Activated CD4-positive, alpha-beta memory T cell treated with anti-CD3 and anti-CD28 coated beads, Interleukin-2, amount 10 ng/mL, durations not matched to agents 7 days and 5 days (primary cell): ENCODE measurements around the gene SH3TC1. TPM values are rescaled to one million over a fixed set of nuclear protein-coding genes. Genes with fewer than 3 reads are reported as not detected.
A peak's percentile ranks its signal among the peaks of the same experiment; 100 is the strongest.

Experiments used
- CTCF ChIA-PET: fragments of 350-600 bp; sonication (Branson Sonifier 250); formaldehyde crosslinking; loops from one replicate; lab custom pipeline; 2021; ENCODE audit warnings: antibody characterized with exemption, inconsistent platforms; lab: Charles Lee
- POLR2A ChIA-PET: fragments of 350-600 bp; sonication (Branson Sonifier 250); formaldehyde crosslinking; loops from one replicate; lab custom pipeline; 2021; ENCODE audit warnings: antibody characterized with exemption; lab: Charles Lee
- DNase-seq: peaks from one replicate; pipeline ENCODE4 v3.0.0-alpha.2; 2020
- H3K27ac Mint-ChIP-seq: one replicate; pipeline ENCODE4 v1.8.0; 2021; ENCODE audit warnings: mild to moderate bottlenecking, mixed read lengths
- H3K27me3 Mint-ChIP-seq: one replicate; pipeline ENCODE4 v1.8.0; 2021; ENCODE audit warnings: mixed read lengths
- H3K36me3 Mint-ChIP-seq: one replicate; pipeline ENCODE4 v1.8.0; 2021; ENCODE audit warnings: low read depth, mixed read lengths
- H3K4me1 Mint-ChIP-seq: one replicate; pipeline ENCODE4 v1.8.0; 2021; ENCODE audit warnings: mixed read lengths
- H3K4me3 Mint-ChIP-seq: one replicate; pipeline ENCODE4 v1.8.0; 2021; ENCODE audit warnings: mild to moderate bottlenecking, mixed read lengths
- H3K9me3 Mint-ChIP-seq: one replicate; pipeline ENCODE4 v1.8.0; 2021; ENCODE audit warnings: mixed read lengths
- total RNA-seq, 2 experiments: library from RNA; stranded (reverse); gene quantifications; one replicate each; pipeline ENCODE4 v1.2.3, GENCODE V29; 2021

The SH3TC1 gene
- total RNA-seq, 2 experiments from 2014 or later = 16.8 to 19.5 TPM

GRCh38 chr4:8167815-8168214 is 31.3 kb upstream of the SH3TC1 start:
- H3K36me3 Mint-ChIP-seq = peaks cover 2% of the 10 kb centered on the region
- DNase-seq = no peak
- H3K27ac Mint-ChIP-seq = no peak overlapping the region
- ChIA-PET CTCF (interaction anchor here (1.0 to 1.3 kb wide), 2 partner anchors 9 kb away, joined by 4 to 7 read pairs; partner anchors contain the start of gene ABLIM2), POLR2A (no interaction called here)
- H3K4me3 Mint-ChIP-seq = no peak overlapping the region
- H3K9me3 Mint-ChIP-seq = peaks cover 14% of the 10 kb centered on the region
- H3K4me1 Mint-ChIP-seq = peaks cover 2% of the 10 kb centered on the region
- H3K27me3 Mint-ChIP-seq = peaks cover 2% of the 10 kb centered on the region

GRCh38 chr4:8168232-8168631 is 30.9 kb upstream of the SH3TC1 start:
- H3K36me3 Mint-ChIP-seq = peaks cover 2% of the 10 kb centered on the region
- no peak for DNase-seq
- peaks cover 2% of the 10 kb centered on the region for H3K4me1 Mint-ChIP-seq
- CTCF ChIA-PET = interaction anchor here (1.0 to 1.3 kb wide), 2 partner anchors 8 to 9 kb away, joined by 4 to 7 read pairs; partner anchors contain the start of gene ABLIM2
- peaks cover 2% of the 10 kb centered on the region for H3K27me3 Mint-ChIP-seq
- no peak overlapping the region for H3K27ac Mint-ChIP-seq
- POLR2A ChIA-PET = no interaction called here
- no peak overlapping the region for H3K4me3 Mint-ChIP-seq
- H3K9me3 Mint-ChIP-seq = peaks cover 14% of the 10 kb centered on the region

- POLR2A ChIA-PET = no interaction called here
- H3K36me3 Mint-ChIP-seq = peaks cover 2% of the 10 kb centered on the region
- DNase-seq = no peak
- peaks cover 2% of the 10 kb centered on the region for H3K4me1 Mint-ChIP-seq
- CTCF ChIA-PET = interaction anchor here (1.0 kb wide), 1 partner anchor 10 kb away, joined by 4 read pairs; the partner anchor contains the start of gene ABLIM2
- peaks cover 14% of the 10 kb centered on the region for H3K9me3 Mint-ChIP-seq
- H3K27me3 Mint-ChIP-seq = peaks cover 2% of the 10 kb centered on the region
- H3K4me3 Mint-ChIP-seq = no peak overlapping the region
- no peak overlapping the region for H3K27ac Mint-ChIP-seq
These were observed 30.1 kb upstream of the SH3TC1 start for GRCh38 chr4:8168832-8169598.

GRCh38 chr4:8169763-8170162 is 29.3 kb upstream of the SH3TC1 start:
- Mint-ChIP-seq H3K36me3 (peaks cover 2% of the 10 kb centered on the region), H3K27me3 (peaks cover 2% of the 10 kb centered on the region), H3K9me3 (peaks cover 14% of the 10 kb centered on the region), H3K4me1 (peaks cover 2% of the 10 kb centered on the region), H3K27ac (no peak overlapping the region), H3K4me3 (no peak overlapping the region)
- POLR2A ChIA-PET = no interaction called here
- no peak for DNase-seq
- CTCF ChIA-PET = no interaction called here

GRCh38 chr4:8170341-8170740 is 28.7 kb upstream of the SH3TC1 start:
- peaks cover 2% of the 10 kb centered on the region for H3K4me1 Mint-ChIP-seq
- peaks cover 14% of the 10 kb centered on the region for H3K9me3 Mint-ChIP-seq
- H3K27me3 Mint-ChIP-seq = peaks cover 2% of the 10 kb centered on the region
- ChIA-PET POLR2A (no interaction called here), CTCF (no interaction called here)
- no peak overlapping the region for H3K27ac Mint-ChIP-seq
- no peak for DNase-seq
- peaks cover 2% of the 10 kb centered on the region for H3K36me3 Mint-ChIP-seq
- no peak overlapping the region for H3K4me3 Mint-ChIP-seq

- ChIA-PET POLR2A (no interaction called here), CTCF (interaction anchor here (0.7 kb wide), 1 partner anchor 208 kb away, joined by 3 read pairs; no protein-coding TSS in a partner anchor)
- Mint-ChIP-seq H3K36me3 (peaks cover 2% of the 10 kb centered on the region), H3K4me1 (peaks cover 2% of the 10 kb centered on the region), H3K27me3 (peaks cover 2% of the 10 kb centered on the region), H3K27ac (no peak overlapping the region), H3K9me3 (peaks cover 14% of the 10 kb centered on the region), H3K4me3 (no peak overlapping the region)
- no peak for DNase-seq
These were observed 27.8 kb upstream of the SH3TC1 start for GRCh38 chr4:8171266-8171665.

- Mint-ChIP-seq H3K4me1 (peaks cover 2% of the 10 kb centered on the region), H3K27me3 (peaks cover 2% of the 10 kb centered on the region), H3K4me3 (no peak overlapping the region), H3K9me3 (peaks cover 11% of the 10 kb centered on the region), H3K36me3 (peaks cover 2% of the 10 kb centered on the region), H3K27ac (no peak overlapping the region)
- ChIA-PET CTCF (no interaction called here), POLR2A (no interaction called here)
- peak; percentile 18 for DNase-seq
These were observed 26.8 kb upstream of the SH3TC1 start for GRCh38 chr4:8171984-8172924.

- no peak overlapping the region for H3K4me3 Mint-ChIP-seq
- DNase-seq = no peak
- CTCF ChIA-PET = no interaction called here
These were observed 25.4 kb upstream of the SH3TC1 start for GRCh38 chr4:8173492-8174242.

GRCh38 chr4:8174970-8175369 is 24.1 kb upstream of the SH3TC1 start:
- Mint-ChIP-seq H3K9me3 (no peaks in the 10 kb centered on the region), H3K27ac (no peak overlapping the region), H3K4me1 (peaks cover 2% of the 10 kb centered on the region), H3K36me3 (no peaks in the 10 kb centered on the region), H3K27me3 (peaks cover 2% of the 10 kb centered on the region), H3K4me3 (no peak overlapping the region)
- ChIA-PET POLR2A (no interaction called here), CTCF (no interaction called here)
- no peak for DNase-seq

More at GRCh38 chr4:8173492-8174242, 25.4 kb upstream of the SH3TC1 start:
- POLR2A ChIA-PET = no interaction called here
- H3K36me3 Mint-ChIP-seq = no peaks in the 10 kb centered on the region
- peaks cover 2% of the 10 kb centered on the region for H3K27me3 Mint-ChIP-seq
- H3K27ac Mint-ChIP-seq = no peak overlapping the region
- H3K9me3 Mint-ChIP-seq = peaks cover under 1% of the 10 kb centered on the region
- H3K4me1 Mint-ChIP-seq = peaks cover 2% of the 10 kb centered on the region

- DNase-seq = no peak
- Mint-ChIP-seq H3K4me1 (peaks cover 2% of the 10 kb centered on the region), H3K4me3 (no peak overlapping the region), H3K27ac (no peak overlapping the region), H3K9me3 (no peaks in the 10 kb centered on the region), H3K27me3 (peaks cover 2% of the 10 kb centered on the region), H3K36me3 (no peaks in the 10 kb centered on the region)
- CTCF ChIA-PET = interaction anchor here (1.2 to 2.0 kb wide), 4 partner anchors 8 to 25 kb away, joined by 6 to 14 read pairs (median 8); partner anchors contain the start of gene SH3TC1
- POLR2A ChIA-PET = interaction anchor here (1.3 kb wide), 1 partner anchor 22 kb away, joined by 5 read pairs; no protein-coding TSS in a partner anchor
These were observed 23.4 kb upstream of the SH3TC1 start for GRCh38 chr4:8175686-8176085.

GRCh38 chr4:8176547-8177399 is 22.3 kb upstream of the SH3TC1 start:
- POLR2A ChIA-PET = interaction anchor here (1.1 to 1.3 kb wide), 2 partner anchors 21 to 25 kb away, joined by 3 to 5 read pairs; no protein-coding TSS in a partner anchor
- no peak overlapping the region for H3K4me3 Mint-ChIP-seq
- no peaks in the 10 kb centered on the region for H3K9me3 Mint-ChIP-seq
- DNase-seq = peak; percentile 48
- H3K27ac Mint-ChIP-seq = no peak overlapping the region
- H3K4me1 Mint-ChIP-seq = peaks cover 2% of the 10 kb centered on the region
- CTCF ChIA-PET = interaction anchor here (0.7 to 2.6 kb wide), 14 partner anchors 9 to 259 kb away, joined by 3 to 19 read pairs (median 6); partner anchors contain the start of genes ABLIM2 and SH3TC1
- peaks cover 2% of the 10 kb centered on the region for H3K27me3 Mint-ChIP-seq
- no peaks in the 10 kb centered on the region for H3K36me3 Mint-ChIP-seq
